ENCODE data around the gene ZNF248.
"Not testable (repeated sequence)": the region's sequence is repeated elsewhere in the genome, so short reads cannot be mapped to it uniquely, and the experiment has no call there.

Gene ZNF248

DNA sequence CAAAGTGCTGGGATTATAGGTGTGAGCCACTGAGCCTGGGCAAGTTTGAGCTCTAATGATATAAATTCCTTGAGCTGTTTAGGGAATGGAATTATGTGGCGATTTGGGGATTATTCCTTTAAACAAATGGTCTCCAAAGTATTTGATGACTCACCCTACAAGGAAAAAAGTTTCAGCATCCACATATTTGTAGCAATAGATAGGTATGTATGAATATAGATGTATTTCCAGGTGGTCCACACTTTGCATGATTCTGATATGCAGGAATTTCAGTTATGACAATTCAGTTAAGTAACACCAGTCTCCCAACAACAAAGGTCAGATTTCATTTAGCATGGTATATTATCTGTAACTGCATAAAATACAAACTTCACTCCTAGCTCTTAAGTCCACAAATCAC lies 92.2 kb downstream of the ZNF248 start:
- Histone ChIP-seq H3K27me3 (ENCODE audit: control insufficient read depth, insufficient read depth, low read length) (no peaks in the 10 kb centered on the region), H3K9ac (ENCODE audit: low read length) (no peak overlapping the region), H3K27ac (ENCODE audit: low read length) (no peak overlapping the region), H3K4me1 (ENCODE audit: control insufficient read depth, low read depth, low read length) (no peaks in the 10 kb centered on the region), H3K9me3 (ENCODE audit: control insufficient read depth, low read depth, low read length) (peaks cover 13% of the 10 kb centered on the region), H3K36me3 (ENCODE audit: control insufficient read depth, low read depth, low read length) (no peaks in the 10 kb centered on the region), H3K4me3 (ENCODE audit: low read length) (no peak overlapping the region)

- Histone ChIP-seq H3K4me1 (ENCODE audit: control insufficient read depth, low read depth, low read length) (no peaks in the 10 kb centered on the region), H3K27me3 (ENCODE audit: control insufficient read depth, insufficient read depth, low read length) (no peaks in the 10 kb centered on the region), H3K36me3 (ENCODE audit: control insufficient read depth, low read depth, low read length) (no peaks in the 10 kb centered on the region), H3K9me3 (ENCODE audit: control insufficient read depth, low read depth, low read length) (peaks cover 13% of the 10 kb centered on the region), H3K4me3 (ENCODE audit: low read length) (no peak overlapping the region), H3K27ac (ENCODE audit: low read length) (no peak overlapping the region), H3K9ac (ENCODE audit: low read length) (no peak overlapping the region)
Observed at GRCh38 chr10:37763132-37763531, 94.3 kb downstream of the ZNF248 start.

DNA sequence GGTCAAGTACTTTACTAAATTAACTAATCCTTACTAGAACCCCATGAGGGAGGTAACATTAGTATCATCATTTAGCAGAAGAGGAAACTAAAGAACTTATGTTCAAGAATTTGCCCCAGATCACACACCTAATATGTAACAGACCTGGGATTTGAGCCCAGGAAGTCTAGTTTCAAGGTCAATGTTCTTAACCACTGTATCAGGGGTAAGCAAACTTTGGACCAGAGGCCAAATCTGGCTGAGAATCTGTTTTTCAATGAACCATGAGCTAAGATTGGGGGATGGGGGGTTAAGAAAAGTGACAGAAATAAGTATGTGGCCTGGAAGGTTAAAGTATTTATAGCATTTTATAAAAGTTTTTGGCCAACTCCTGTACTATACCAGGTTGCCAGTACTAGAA lies 95.1 kb downstream of the ZNF248 start:
- Histone ChIP-seq H3K4me3 (ENCODE audit: low read length) (no peak overlapping the region), H3K27me3 (ENCODE audit: control insufficient read depth, insufficient read depth, low read length) (no peaks in the 10 kb centered on the region), H3K4me1 (ENCODE audit: control insufficient read depth, low read depth, low read length) (no peaks in the 10 kb centered on the region)

DNA sequence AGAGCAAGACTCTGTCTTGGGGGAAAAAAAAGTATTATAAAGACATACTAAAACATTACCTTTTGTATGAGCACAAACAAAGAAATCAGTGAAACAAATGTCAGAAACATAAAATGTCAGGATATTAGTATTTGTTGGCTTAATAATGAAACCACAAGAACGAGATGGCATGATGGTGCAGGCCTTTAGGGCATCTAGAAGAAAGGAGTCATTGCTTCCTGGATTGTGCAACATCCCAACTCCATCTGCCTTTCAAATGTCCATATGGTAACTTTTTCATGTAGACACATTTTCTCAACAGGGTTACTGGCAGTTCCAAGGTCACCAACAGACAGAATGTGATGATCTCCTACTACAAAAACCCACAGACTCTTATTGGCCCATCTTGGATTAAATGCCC lies 96.6 kb downstream of the ZNF248 start:
- Histone ChIP-seq H3K4me1 (ENCODE audit: control insufficient read depth, low read depth, low read length) (no peaks in the 10 kb centered on the region), H3K27ac (ENCODE audit: low read length) (no peak overlapping the region), H3K4me3 (ENCODE audit: low read length) (no peak overlapping the region), H3K36me3 (ENCODE audit: control insufficient read depth, low read depth, low read length) (no peaks in the 10 kb centered on the region), H3K27me3 (ENCODE audit: control insufficient read depth, insufficient read depth, low read length) (no peaks in the 10 kb centered on the region), H3K9me3 (ENCODE audit: control insufficient read depth, low read depth, low read length) (peaks cover 13% of the 10 kb centered on the region), H3K9ac (ENCODE audit: low read length) (no peak overlapping the region)

More for the DNA sequence above, 95.1 kb downstream of the ZNF248 start:
- no peak overlapping the region for H3K9ac ChIP-seq (ENCODE audit: low read length)
- H3K27ac ChIP-seq (ENCODE audit: low read length) = no peak overlapping the region
- H3K36me3 ChIP-seq (ENCODE audit: control insufficient read depth, low read depth, low read length) = no peaks in the 10 kb centered on the region
- H3K9me3 ChIP-seq (ENCODE audit: control insufficient read depth, low read depth, low read length) = peaks cover 13% of the 10 kb centered on the region

- Histone ChIP-seq H3K4me1 (ENCODE audit: control insufficient read depth, low read depth, low read length) (no peaks in the 10 kb centered on the region), H3K9me3 (ENCODE audit: control insufficient read depth, low read depth, low read length) (peaks cover 8% of the 10 kb centered on the region), H3K4me3 (ENCODE audit: low read length) (no peak overlapping the region), H3K27ac (ENCODE audit: low read length) (no peak overlapping the region), H3K27me3 (ENCODE audit: control insufficient read depth, insufficient read depth, low read length) (no peaks in the 10 kb centered on the region), H3K36me3 (ENCODE audit: control insufficient read depth, low read depth, low read length) (no peaks in the 10 kb centered on the region), H3K9ac (ENCODE audit: low read length) (no peak overlapping the region)
Observed at GRCh38 chr10:37758074-37758473, 99.3 kb downstream of the ZNF248 start.

DNA sequence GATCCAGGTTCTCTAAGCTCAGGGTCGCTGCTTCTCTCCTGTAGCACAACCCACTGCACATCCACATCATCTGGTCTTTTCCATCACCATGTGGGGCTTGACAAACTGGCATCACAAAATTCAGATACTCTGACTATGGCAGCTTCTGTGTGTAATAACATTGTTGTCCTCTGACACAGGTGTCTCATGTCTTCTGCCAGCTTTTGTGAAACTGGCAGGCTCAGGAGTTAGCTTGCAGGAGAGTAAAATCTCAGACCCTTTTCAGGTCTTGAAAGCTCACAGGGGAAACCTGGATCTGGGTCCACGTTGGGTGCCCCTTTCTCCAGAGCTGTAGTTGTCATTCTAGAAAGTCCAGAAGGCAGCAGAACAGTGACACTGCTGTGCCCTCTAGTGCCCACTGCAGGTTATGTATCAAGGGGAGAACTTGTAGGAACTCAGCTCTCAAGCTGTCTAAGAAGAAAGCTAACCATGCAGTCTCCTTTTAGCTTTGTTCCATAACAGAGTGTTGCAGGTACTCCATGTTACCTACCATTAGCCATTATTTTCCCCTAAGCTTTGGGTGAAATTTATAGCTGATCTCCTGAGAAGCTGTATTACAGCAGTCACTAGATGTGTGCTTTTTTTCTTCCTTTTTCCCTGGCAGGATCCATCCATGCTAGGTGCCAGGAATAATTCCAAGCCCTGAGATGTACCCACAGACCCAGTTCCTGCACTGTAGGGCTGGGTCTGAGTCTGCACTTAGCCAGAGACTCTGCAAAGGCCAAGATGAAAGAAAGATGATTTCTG lies 102.7 kb downstream of the ZNF248 start:
- no peak overlapping the region for H3K27ac ChIP-seq (ENCODE audit: low read length)
- H3K27me3 ChIP-seq (ENCODE audit: control insufficient read depth, insufficient read depth, low read length) = no peaks in the 10 kb centered on the region
- H3K9ac ChIP-seq (ENCODE audit: low read length) = no peak overlapping the region
- no peak overlapping the region for H3K4me3 ChIP-seq (ENCODE audit: low read length)
- no peaks in the 10 kb centered on the region for H3K36me3 ChIP-seq (ENCODE audit: control insufficient read depth, low read depth, low read length)
- no peaks in the 10 kb centered on the region for H3K9me3 ChIP-seq (ENCODE audit: control insufficient read depth, low read depth, low read length)
- H3K4me1 ChIP-seq (ENCODE audit: control insufficient read depth, low read depth, low read length) = no peaks in the 10 kb centered on the region

DNA sequence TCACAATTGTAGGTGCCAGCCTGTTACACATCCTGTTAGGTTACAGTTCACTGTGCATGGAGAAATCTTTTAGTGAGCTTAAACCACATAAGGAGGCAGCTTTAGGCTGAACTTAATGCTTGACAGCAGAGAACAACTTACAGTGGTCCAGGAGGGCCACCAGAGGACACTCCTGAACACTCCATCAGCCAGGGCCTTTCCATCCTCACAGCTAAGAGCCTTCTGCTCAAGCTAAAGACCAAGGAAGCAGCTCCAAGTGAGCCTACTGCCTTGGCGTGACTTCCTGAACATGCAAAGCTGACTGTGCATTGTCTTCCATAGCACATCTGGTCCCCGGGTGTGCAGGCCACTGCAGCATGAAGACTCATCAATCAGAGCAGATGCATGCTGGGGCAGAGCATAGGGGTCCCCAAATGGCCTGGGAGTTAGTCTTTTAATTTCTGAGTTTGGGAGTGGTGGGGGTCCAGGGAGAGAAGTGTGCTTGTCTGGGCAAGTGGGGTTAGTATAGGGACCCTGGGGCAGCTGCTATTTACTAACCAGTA lies 105.0 kb downstream of the ZNF248 start:
- Histone ChIP-seq H3K36me3 (ENCODE audit: control insufficient read depth, low read depth, low read length) (no peaks in the 10 kb centered on the region), H3K27me3 (ENCODE audit: control insufficient read depth, insufficient read depth, low read length) (no peaks in the 10 kb centered on the region), H3K4me1 (ENCODE audit: control insufficient read depth, low read depth, low read length) (no peaks in the 10 kb centered on the region), H3K9me3 (ENCODE audit: control insufficient read depth, low read depth, low read length) (no peaks in the 10 kb centered on the region), H3K9ac (ENCODE audit: low read length) (no peak overlapping the region), H3K27ac (ENCODE audit: low read length) (no peak overlapping the region), H3K4me3 (ENCODE audit: low read length) (no peak overlapping the region)

GRCh38 chr10:37748170-37748569 lies 109.2 kb downstream of the ZNF248 start:
- H3K4me1 ChIP-seq (ENCODE audit: control insufficient read depth, low read depth, low read length) = no peaks in the 10 kb centered on the region
- no peak overlapping the region for H3K4me3 ChIP-seq (ENCODE audit: low read length)
- no peak overlapping the region for H3K9ac ChIP-seq (ENCODE audit: low read length)
- no peaks in the 10 kb centered on the region for H3K9me3 ChIP-seq (ENCODE audit: control insufficient read depth, low read depth, low read length)
- H3K36me3 ChIP-seq (ENCODE audit: control insufficient read depth, low read depth, low read length) = no peaks in the 10 kb centered on the region
- H3K27ac ChIP-seq (ENCODE audit: low read length) = no peak overlapping the region
- H3K27me3 ChIP-seq (ENCODE audit: control insufficient read depth, insufficient read depth, low read length) = no peaks in the 10 kb centered on the region

GRCh38 chr10:37747081-37747480 lies 110.3 kb downstream of the ZNF248 start:
- Histone ChIP-seq H3K9ac (ENCODE audit: low read length) (no peak overlapping the region), H3K9me3 (ENCODE audit: control insufficient read depth, low read depth, low read length) (no peaks in the 10 kb centered on the region), H3K27me3 (ENCODE audit: control insufficient read depth, insufficient read depth, low read length) (no peaks in the 10 kb centered on the region), H3K27ac (ENCODE audit: low read length) (no peak overlapping the region), H3K4me3 (ENCODE audit: low read length) (no peak overlapping the region), H3K36me3 (ENCODE audit: control insufficient read depth, low read depth, low read length) (no peaks in the 10 kb centered on the region), H3K4me1 (ENCODE audit: control insufficient read depth, low read depth, low read length) (no peaks in the 10 kb centered on the region)

GRCh38 chr10:37741831-37742230 lies 115.6 kb downstream of the ZNF248 start:
- no peaks in the 10 kb centered on the region for H3K9me3 ChIP-seq (ENCODE audit: control insufficient read depth, low read depth, low read length)
- no peak overlapping the region for H3K9ac ChIP-seq (ENCODE audit: low read length)
- H3K27me3 ChIP-seq (ENCODE audit: control insufficient read depth, insufficient read depth, low read length) = no peaks in the 10 kb centered on the region
- H3K27ac ChIP-seq (ENCODE audit: low read length) = no peak overlapping the region
- no peaks in the 10 kb centered on the region for H3K4me1 ChIP-seq (ENCODE audit: control insufficient read depth, low read depth, low read length)
- no peaks in the 10 kb centered on the region for H3K36me3 ChIP-seq (ENCODE audit: control insufficient read depth, low read depth, low read length)
- no peak overlapping the region for H3K4me3 ChIP-seq (ENCODE audit: low read length)

- no peaks in the 10 kb centered on the region for H3K9me3 ChIP-seq (ENCODE audit: control insufficient read depth, low read depth, low read length)
- H3K4me3 ChIP-seq (ENCODE audit: low read length) = no peak overlapping the region
- no peak overlapping the region for H3K9ac ChIP-seq (ENCODE audit: low read length)
- H3K36me3 ChIP-seq (ENCODE audit: control insufficient read depth, low read depth, low read length) = no peaks in the 10 kb centered on the region
- no peaks in the 10 kb centered on the region for H3K27me3 ChIP-seq (ENCODE audit: control insufficient read depth, insufficient read depth, low read length)
- H3K27ac ChIP-seq (ENCODE audit: low read length) = no peak overlapping the region
- no peaks in the 10 kb centered on the region for H3K4me1 ChIP-seq (ENCODE audit: control insufficient read depth, low read depth, low read length)
Observed at GRCh38 chr10:37739181-37739580, 118.2 kb downstream of the ZNF248 start.

- H3K4me1 ChIP-seq (ENCODE audit: control insufficient read depth, low read depth, low read length); H3K4me3 ChIP-seq (ENCODE audit: low read length); H3K36me3 ChIP-seq (ENCODE audit: control insufficient read depth, low read depth, low read length); H3K9me3 ChIP-seq (ENCODE audit: control insufficient read depth, low read depth, low read length); H3K27ac ChIP-seq (ENCODE audit: low read length); H3K9ac ChIP-seq (ENCODE audit: low read length); H3K27me3 ChIP-seq (ENCODE audit: control insufficient read depth, insufficient read depth, low read length): not testable (repeated sequence)
Observed at GRCh38 chr10:37738241-37738640, 119.2 kb downstream of the ZNF248 start.

Data from iPS-18a (cell line).